Frontal cortex (tissue), 4 donors: ENCODE measurements around the gene SPPL2C. TPM values are rescaled to one million over a fixed set of nuclear protein-coding genes. Genes with fewer than 3 reads are reported as not detected.

Source experiments
- DNase-seq, 2 donors: peaks; one replicate each; pipeline ENCODE4 v3.0.0; 2012; ENCODE audit warnings: low spot score in 2 of 2
- FAIRE-seq: peaks from 2 replicates; lab custom pipeline; 2012; peaks lifted over from hg19 to GRCh38; lab: Jason Lieb, UNC
- total RNA-seq: library from RNA; depleted of rRNA; stranded (reverse); fragments of >200 nt; gene quantifications from one replicate; pipeline ENCODE4 v1.2.3, GENCODE V29; 2014
- donor health status: control.
- donor health status: control.
- donor health status: control.

SPPL2C gene
- total RNA-seq, 1 donor from 2014 or later, result not detected

DNA sequence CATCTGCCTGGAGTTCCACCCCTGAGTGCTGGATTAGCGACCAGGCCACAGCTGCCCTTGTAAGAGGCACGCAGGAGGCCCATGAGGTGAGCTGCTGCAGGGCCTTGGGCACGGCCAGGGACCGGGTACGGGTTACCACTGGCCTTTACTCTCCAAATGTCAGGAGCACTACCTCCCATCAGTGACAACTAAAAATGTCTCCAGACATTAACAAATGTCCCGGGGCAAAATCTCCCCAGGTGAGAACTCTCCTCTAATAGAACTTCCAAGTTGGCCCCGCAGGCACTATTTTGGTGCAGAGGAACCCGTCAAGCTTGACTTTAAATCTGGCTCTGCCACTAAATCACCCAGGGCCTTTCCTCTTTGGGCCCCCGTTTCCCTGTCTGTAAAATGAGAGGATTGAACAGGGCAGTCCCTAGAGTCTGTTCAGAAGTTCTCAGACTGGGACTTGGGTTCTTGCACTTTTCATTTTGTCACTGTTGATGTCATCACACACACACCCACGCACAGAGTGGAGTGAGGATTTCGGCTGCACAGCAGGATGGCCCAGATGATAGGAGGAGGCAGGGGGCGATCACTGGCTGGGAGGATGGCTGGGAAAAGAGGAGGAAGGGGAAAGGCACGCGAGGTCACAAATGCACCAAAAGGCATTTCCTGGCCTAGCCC, 25.1 kb downstream of the SPPL2C start:
- DNase-seq, result no peak
- no peak for FAIRE-seq

DNA sequence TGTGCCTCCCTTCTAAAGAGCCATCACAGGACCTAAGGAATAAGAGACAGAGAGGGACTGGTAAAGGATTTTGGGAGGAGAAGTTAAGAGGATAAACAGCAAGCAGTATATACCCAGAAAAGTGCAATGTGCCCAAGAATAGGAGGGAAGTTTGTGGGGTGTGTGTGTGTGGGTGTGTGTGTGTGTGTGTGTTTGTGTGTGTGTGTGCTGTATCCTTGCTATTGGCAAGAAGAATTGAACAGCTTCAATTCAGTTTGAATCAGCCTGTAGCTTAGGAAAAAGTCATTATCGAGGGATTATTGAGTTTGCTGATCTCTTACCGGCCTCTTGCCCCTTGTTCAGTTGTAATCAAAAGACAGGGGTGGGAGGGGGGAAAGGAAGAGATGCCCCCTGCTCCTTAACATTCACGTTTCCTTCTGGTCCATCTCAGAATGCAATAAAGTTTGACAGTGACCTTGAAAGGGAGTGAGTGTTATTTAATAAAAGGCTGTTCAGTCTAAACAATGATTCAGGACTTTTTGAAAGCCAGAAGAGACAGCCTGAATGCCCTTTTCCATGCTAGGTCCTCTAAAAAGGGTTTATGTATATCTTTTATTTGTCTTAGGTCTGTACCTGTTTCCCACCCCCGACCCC, 25.8 kb downstream of the SPPL2C start:
- FAIRE-seq, result no peak

DNA sequence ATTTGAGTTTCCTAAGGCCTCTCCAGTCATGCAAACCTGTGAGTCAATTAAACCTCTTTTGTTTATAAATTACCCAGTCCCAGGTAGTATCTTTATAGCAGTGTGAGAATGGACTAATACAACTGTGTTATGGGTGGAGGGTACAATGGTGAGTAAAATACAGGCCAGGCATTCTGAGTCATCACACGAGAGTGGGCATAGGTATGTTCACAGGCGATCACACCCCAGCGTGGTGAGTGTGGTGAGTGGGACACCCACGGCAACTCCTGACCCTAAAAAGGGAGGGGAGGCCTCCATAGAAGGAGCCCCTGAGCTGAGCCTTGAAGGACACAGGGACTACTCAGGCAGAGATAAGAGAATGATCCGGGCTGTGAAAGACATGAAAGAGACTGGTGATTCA, 27.0 kb downstream of the SPPL2C start:
- FAIRE-seq, result no peak
- DNase-seq, result no peak

More for the DNA sequence above, 25.8 kb downstream of the SPPL2C start:
- DNase-seq, result no peak

DNA sequence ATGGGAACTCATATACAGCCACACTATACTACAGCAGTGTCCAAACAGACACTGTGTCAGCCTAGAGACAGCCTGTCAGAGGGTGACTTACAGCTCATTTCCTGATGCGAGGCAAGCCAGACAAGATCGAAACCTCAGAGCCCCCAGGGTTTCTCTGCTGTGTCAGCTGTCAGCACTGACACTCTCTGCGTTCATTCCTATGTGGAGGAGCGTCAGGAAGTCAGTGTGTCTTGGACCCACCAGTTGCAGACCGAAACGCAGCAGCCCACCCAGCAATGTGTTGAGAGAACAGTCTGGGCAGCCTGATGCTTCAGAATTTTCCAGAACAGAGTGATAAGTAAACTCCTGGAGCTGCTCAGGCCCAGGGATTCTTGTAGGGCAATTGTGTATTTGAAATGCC, 29.0 kb downstream of the SPPL2C start:
- FAIRE-seq (no peak), DNase-seq (no peak)

DNA sequence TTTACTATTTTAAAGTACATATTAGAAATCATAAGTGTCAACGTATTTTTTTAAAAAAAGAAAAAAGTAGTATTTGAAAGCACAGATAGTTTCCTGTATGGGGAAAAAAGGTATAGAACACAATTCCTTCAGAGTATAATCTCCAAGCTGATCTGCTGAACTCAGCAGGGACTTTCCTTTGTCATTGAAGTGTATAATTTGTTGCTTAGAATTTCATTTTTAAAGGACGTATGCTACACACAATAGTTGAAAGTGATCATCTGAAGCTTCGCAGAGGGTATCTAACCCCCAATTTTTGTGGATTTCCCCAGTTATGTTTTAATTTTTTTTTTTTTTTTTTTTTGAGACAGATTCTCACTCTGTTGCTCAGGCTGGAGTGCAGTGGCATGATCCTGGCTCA, 29.5 kb downstream of the SPPL2C start:
- FAIRE-seq, result no peak
- DNase-seq, result no peak

DNA sequence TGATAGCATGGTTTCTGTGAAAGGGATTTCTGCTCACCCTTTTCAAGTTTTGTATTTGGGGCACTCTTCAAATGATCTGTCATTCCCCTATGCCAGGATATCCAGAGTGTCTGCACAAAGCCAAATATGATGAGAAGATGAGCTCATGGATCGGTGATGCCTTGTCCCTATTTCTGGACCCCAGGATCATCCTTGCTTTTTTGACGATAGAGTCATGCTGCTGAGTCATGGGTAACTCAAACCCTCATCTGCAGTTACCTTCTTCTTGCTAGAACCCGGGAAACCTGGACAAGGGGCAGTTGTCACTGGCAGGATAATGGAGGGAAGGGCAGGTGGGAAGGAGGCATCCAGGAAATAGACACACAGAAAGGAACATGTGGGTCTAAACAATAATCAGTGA, 31.9 kb downstream of the SPPL2C start:
- FAIRE-seq, result no peak
- no peak for DNase-seq

DNA sequence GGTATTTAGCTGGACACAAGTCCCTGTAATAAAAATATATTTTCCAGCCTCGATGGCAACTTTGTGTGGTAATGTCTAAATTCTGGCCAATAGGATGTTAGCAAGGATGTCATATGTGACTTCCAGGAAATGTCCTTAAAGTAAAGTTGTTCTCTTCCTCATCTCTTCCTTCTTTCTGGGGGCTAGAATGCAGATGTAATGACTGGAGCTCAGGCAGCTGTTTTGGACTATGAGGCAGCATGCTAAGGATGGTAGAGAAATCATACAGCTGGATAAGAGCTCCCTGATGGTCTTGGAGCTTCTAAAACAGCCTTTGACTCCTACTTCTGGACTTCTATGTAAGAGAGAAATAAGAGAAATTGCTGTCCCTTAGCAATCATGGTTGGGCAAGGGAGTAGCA, 32.8 kb downstream of the SPPL2C start:
- DNase-seq, result no peak
- FAIRE-seq, result no peak

DNA sequence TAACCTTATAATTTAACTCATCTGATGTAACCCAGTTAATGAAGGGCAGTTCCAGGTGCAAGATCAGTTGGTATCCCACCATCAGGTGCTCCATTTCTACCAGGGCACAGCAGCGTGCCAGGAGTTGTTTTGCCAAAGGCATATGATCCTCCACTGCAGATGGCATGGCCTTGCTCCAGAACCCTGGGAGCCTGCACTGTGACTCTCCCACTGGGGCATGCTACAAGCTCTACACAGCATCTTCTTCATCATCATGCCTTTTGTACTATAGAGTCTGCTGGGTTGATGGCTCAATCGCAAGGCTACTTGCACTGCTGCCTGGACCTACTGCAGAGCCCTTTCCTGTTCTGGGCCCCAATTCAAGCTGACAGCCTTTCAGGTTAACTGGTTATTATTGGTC, 38.4 kb downstream of the SPPL2C start:
- FAIRE-seq (no peak), DNase-seq (no peak)

DNA sequence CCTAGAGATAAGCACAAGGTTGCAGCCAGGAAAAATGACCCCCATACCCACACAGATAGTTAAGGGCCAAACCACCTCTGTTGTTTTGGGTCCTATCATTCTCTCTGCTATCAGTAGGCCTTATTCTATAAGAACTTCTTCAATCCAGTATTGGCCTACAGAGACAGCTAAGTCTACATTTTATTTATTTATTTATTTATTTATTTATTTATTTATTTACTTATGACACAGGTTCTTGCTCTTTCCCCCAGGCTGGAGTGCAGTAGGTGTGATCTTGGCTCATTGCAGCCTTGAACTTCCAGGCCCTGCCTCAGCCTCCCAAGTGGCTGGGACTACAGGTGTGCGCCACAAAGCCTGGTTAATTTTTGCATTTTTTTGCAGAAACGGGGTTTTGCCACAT, 42.2 kb downstream of the SPPL2C start:
- no peak for DNase-seq
- no peak for FAIRE-seq

DNA sequence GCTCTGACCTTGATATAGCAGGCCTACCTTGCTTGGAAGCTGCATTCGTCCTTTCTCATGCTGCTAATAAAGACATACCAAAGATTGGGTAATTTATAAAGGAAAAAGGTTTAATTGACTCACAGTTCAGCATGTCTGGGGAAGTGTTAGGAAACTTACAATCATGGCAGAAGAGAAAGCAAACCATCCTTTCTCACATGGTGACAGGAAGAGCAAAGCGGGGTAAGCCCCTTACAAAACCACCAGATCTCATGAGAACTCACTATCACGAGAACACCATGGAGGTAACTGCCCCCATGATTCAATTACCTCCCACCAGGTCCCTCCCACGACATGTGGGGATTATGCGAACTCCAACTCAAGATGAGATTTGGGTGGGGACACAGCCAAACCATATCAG, 43.7 kb downstream of the SPPL2C start:
- no peak for FAIRE-seq

DNA sequence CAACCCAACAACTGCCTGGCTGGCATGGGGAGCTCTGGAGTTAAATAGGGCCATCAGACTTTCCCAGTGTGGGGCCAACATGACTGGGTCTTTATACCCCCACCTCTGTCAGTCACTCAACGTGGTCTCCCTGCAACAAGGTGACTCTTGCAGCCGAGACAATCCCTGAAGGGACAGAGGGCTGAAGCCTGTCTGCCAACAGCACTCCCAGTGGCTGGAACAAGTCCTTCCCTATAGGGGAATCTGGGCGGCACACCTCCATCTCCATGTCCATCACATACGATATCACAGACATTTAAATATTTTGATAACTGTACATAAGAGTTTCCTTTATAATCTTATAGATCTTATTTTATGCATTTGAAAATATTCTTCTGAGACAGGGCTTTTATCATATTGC, 44.9 kb downstream of the SPPL2C start:
- FAIRE-seq, result no peak
- DNase-seq, result no peak

More for the DNA sequence above, 43.7 kb downstream of the SPPL2C start:
- DNase-seq, result no peak

DNA sequence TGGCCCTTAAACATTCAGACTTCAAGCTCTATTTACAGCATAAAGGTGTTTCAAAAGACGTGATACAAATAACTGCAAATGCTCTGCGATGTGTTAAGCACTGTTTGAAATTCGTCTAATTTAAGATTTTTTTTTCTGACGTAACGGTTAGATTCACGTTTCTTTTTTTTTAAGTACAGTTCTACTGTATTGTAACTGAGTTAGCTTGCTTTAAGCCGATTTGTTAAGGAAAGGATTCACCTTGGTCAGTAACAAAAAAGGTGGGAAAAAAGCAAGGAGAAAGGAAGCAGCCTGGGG, 49.0 kb downstream of the SPPL2C start:
- FAIRE-seq (no peak), DNase-seq (no peak)

DNA sequence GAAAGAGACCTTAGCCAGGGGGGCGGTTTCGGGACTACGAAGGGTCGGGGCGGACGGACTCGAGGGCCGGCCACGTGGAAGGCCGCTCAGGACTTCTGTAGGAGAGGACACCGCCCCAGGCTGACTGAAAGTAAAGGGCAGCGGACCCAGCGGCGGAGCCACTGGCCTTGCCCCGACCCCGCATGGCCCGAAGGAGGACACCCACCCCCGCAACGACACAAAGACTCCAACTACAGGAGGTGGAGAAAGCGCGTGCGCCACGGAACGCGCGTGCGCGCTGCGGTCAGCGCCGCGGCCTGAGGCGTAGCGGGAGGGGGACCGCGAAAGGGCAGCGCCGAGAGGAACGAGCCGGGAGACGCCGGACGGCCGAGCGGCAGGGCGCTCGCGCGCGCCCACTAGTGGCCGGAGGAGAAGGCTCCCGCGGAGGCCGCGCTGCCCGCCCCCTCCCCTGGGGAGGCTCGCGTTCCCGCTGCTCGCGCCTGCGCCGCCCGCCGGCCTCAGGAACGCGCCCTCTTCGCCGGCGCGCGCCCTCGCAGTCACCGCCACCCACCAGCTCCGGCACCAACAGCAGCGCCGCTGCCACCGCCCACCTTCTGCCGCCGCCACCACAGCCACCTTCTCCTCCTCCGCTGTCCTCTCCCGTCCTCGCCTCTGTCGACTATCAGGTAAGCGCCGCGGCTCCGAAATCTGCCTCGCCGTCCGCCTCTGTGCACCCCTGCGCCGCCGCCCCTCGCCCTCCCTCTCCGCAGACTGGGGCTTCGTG, 49.5 kb downstream of the SPPL2C start, which contains the start of gene MAPT:
MAPT (plus strand) TSS at position 533 of the 763 bp plus-strand sequence. CDS start 67,784 bp downstream, outside the sequence.
- FAIRE-seq, result no peak

DNA sequence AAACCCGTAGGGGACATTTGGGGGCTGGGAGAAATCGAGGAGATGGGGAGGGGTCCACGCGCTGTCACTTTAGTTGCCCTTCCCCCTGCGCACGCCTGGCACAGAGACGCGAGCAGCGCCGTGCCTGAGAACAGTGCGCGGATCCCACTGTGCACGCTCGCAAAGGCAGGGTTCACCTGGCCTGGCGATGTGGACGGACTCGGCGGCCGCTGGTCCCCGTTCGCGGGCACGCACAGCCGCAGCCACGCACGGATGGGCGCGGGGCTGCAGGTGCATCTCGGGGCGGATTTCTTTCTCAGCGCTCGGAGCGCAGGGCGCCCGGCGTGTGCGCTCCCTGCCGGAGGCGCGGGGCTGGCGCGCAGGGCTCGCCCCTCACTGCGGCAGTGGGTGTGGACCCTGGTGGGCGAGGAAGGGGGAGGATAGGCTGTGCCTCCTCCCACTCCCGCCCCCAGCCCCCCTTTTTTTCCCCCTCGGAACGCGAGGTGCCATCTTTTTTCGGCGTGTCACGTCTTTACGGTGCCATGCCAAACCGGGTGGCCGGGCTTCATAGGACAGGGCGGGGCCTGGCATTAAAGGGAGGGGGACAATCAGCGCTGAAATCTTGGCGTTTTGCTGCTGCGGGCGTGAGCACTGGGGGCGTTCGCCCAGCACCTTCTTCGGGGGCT, 50.8 kb downstream of the SPPL2C start:
- DNase-seq (peak; percentile 69 to 72), FAIRE-seq (no peak)

More for the DNA sequence above, 49.5 kb downstream of the SPPL2C start, which contains the start of gene MAPT:
- peak; percentile 99 for DNase-seq

DNA sequence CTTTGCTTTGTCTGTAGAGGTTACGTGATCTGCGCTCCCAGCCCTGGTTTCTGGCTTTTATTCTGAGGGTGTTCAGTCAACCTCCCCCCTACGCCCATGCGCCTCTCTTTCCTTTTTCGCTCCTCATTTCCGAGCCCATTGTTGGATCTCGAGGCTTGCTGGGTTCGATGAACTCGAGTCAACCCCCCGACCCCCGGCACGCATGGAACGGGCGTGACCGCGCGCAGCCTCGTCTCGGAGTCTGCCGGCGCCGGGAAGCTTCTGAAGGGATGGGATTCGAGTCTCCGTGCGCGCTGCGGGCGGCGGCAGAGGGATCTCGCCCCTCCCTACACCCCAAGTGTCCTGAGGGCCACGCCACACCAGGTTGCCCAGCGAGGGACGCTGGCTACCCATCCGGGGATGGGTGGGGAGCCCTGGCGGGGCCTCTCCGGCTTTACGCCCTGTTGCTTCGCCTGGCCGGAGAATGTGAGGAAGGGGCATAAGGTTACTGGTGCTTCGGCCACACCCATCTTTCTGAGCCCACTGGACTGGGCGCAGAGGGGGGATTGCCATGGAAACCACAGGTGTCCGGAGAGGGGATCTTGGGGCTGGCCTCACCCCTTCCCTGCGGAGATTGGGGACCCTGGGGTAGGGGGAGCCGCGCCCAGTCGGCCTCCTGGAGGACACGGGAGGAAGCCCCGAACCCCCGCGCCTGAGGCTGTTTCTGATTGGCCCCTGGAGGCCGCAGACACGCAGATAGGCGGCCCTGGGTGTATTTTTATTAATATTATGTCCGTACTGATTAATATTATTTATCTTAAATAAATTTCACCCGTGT, 51.5 kb downstream of the SPPL2C start:
- no peak for FAIRE-seq

More for the DNA sequence above, 51.5 kb downstream of the SPPL2C start:
- DNase-seq, result no peak

Other genes with a start within 250 kb of the SPPL2C start
- 3.7 TPM for gene CRHR1, start 60.6 kb upstream of the SPPL2C start, total RNA-seq
- gene MAPT, start 49.7 kb downstream of the SPPL2C start, total RNA-seq, result 76.6 TPM
- gene STH, start 154.4 kb downstream of the SPPL2C start, total RNA-seq, result 2.0 TPM